MM.1S (cell line): ENCODE results near the gene SSR2.

Experiments used
- DNase-seq: peaks from one replicate; pipeline ENCODE4 v3.0.0-alpha.2; 2015
- H2AFZ ChIP-seq: fragments of 300-600 bp; sonication (generic); 2 replicates; pipeline ENCODE4 v1.6.0; 2016; ENCODE audit warnings: antibody characterized with exemption, low read length
- H3F3A ChIP-seq: fragments of 300-600 bp; sonication (generic); 2 replicates; pipeline ENCODE4 v1.6.1; 2016; ENCODE audit warnings: mild to moderate bottlenecking, antibody characterized with exemption, low read length, moderate library complexity, mixed read lengths; ENCODE audit not compliant: insufficient read depth
- H3K27ac ChIP-seq: fragments of 300-600 bp; sonication (generic); 2 replicates; pipeline ENCODE4 v1.5.1; 2016; ENCODE audit warnings: mild to moderate bottlenecking, low read length
- H3K27me3 ChIP-seq: fragments of 300-600 bp; sonication (generic); replicated peaks from 2 replicates; pipeline ENCODE4 v1.6.0; 2016; ENCODE audit warnings: low read length; ENCODE audit not compliant: insufficient read depth
- H3K36me3 ChIP-seq: fragments of 300-600 bp; sonication (generic); replicated peaks from 2 replicates; pipeline ENCODE4 v1.6.1; 2016; ENCODE audit warnings: mild to moderate bottlenecking, low read length, mixed read lengths; ENCODE audit not compliant: insufficient read depth
- H3K4me1 ChIP-seq: fragments of 300-600 bp; sonication (generic); 2 replicates; pipeline ENCODE4 v1.6.1; 2016; ENCODE audit warnings: low read length, mixed read lengths
- H3K4me2 ChIP-seq: fragments of 300-600 bp; sonication (generic); 2 replicates; pipeline ENCODE4 v1.6.0; 2016; ENCODE audit warnings: low read depth, low read length
- H3K4me3 ChIP-seq: fragments of 300-600 bp; sonication (generic); 2 replicates; pipeline ENCODE4 v1.5.1; 2016; ENCODE audit warnings: low read length, mixed read lengths
- H3K79me2 ChIP-seq: fragments of 300-600 bp; sonication (generic); 2 replicates; pipeline ENCODE4 v1.6.1; 2016; ENCODE audit warnings: mixed run types, low read length, mixed read lengths
- H3K9ac ChIP-seq: fragments of 300-600 bp; sonication (generic); 2 replicates; pipeline ENCODE4 v1.6.1; 2016; ENCODE audit warnings: low read length, mixed read lengths
- H3K9me2 ChIP-seq: fragments of 300-600 bp; sonication (generic); replicated peaks from 2 replicates; pipeline ENCODE4 v1.6.1; 2016; ENCODE audit warnings: mild to moderate bottlenecking, low read length, mixed read lengths; ENCODE audit not compliant: insufficient read depth
- H3K9me3 ChIP-seq: fragments of 300-600 bp; sonication (generic); replicated peaks from 2 replicates; pipeline ENCODE4 v1.6.1; 2016; ENCODE audit warnings: mild to moderate bottlenecking, low read length, mixed read lengths; ENCODE audit not compliant: insufficient read depth
- H4K20me1 ChIP-seq: fragments of 300-600 bp; sonication (generic); 2 replicates; pipeline ENCODE4 v1.6.1; 2016; ENCODE audit warnings: mild to moderate bottlenecking, low read length, moderate library complexity, mixed read lengths; ENCODE audit not compliant: insufficient read depth
- CTCF ChIP-seq: fragments of 300-600 bp; sonication (generic); IDR thresholded peaks from 2 replicates; pipeline ENCODE4 v1.5.1; 2016; ENCODE audit warnings: antibody characterized with exemption, low read length, mixed read lengths
- EZH2 ChIP-seq: fragments of 300-600 bp; sonication (generic); optimal IDR thresholded peaks from 2 replicates; pipeline ENCODE3; 2017; ENCODE audit warnings: low read depth, mild to moderate bottlenecking, antibody characterized with exemption, low read length, mixed read lengths
- EZH2phosphoT487 ChIP-seq: fragments of 300-600 bp; sonication (generic); IDR thresholded peaks from 2 replicates; pipeline ENCODE4 v1.6.1; 2018; ENCODE audit warnings: antibody characterized with exemption, low read length

Gene SSR2

GRCh38 chr1:155960081-155960745 lies 60.5 kb downstream of the SSR2 start:
- no peaks in the 10 kb centered on the region for H3K27me3 ChIP-seq
- no peak overlapping the region for H2AFZ ChIP-seq
- H3K9me2 ChIP-seq: no peaks in the 10 kb centered on the region
- no peaks in the 10 kb centered on the region for H3K9me3 ChIP-seq
- H3K4me1 ChIP-seq: 0 out of 2 replicates have a peak, but pooled peaks cover 14% of the 10 kb centered on the region
- H3K4me3 ChIP-seq: no peak overlapping the region
- H4K20me1 ChIP-seq: no peaks in the 10 kb centered on the region
- no peak overlapping the region for H3K4me2 ChIP-seq
- TF ChIP-seq CTCF: no peak
- no peak for TF ChIP-seq EZH2phosphoT487
- no peak for TF ChIP-seq EZH2
- DNase-seq: no peak
- peaks cover 20% of the 10 kb centered on the region for H3F3A ChIP-seq
- no peak overlapping the region for H3K9ac ChIP-seq
- H3K79me2 ChIP-seq: peaks cover 93% of the 10 kb centered on the region
- no peak overlapping the region for H3K27ac ChIP-seq
- peaks cover 47% of the 10 kb centered on the region for H3K36me3 ChIP-seq
